HCT116 (cell line): ENCODE data around the gene THAP2. TPM values are rescaled to one million over a fixed set of nuclear protein-coding genes. Genes with fewer than 3 reads are reported as not detected.

ENCODE experiments used
- ATAC-seq: fragments of 200-7000 bp; cut with Tn5 transposase; 2 replicates; pipeline ENCODE4 v1.9.1; 2020; ENCODE audit warnings: mild to moderate bottlenecking, moderate library complexity
- BruUV-seq: library from RNA; stranded (reverse); fragments of 400-500 nt; replicated peaks from 2 replicates; lab custom pipeline; 2021; lab: Mats Ljungman, UMichigan
- CTCF ChIA-PET: fragments of 300-600 bp; sonication (Branson Sonifier 250); formaldehyde crosslinking; loops from one replicate; lab custom pipeline; 2021; ENCODE audit warnings: antibody characterized with exemption; lab: Charles Lee
- POLR2A ChIA-PET: fragments of 300-600, 350-600 bp; sonication (Branson Sonifier 250); formaldehyde crosslinking; loops from one replicate; lab custom pipeline; 2021; ENCODE audit warnings: antibody characterized with exemption; lab: Charles Lee
- RAD21 ChIA-PET, 2 experiments: fragments of 300-600 bp; sonication (Branson Sonifier 250); formaldehyde crosslinking; loops; one replicate each; lab custom pipeline; 2023; ENCODE audit warnings: low total read pairs in 2 of 2; ENCODE audit not compliant: uncharacterized antibody in 2 of 2, unreplicated experiment in 2 of 2, low non-redundant PET in 1 of 2; lab: Charles Lee
- DNase-seq: peaks from one replicate; pipeline ENCODE4 v3.0.0-alpha.2; 2010; ENCODE audit warnings: low read depth, low spot score
- H2AFZ ChIP-seq: fragments of 200-600 bp; shearing (Covaris generic), sonication (generic); 2 replicates; pipeline ENCODE4 v1.6.1; 2017; ENCODE audit warnings: low read depth, mixed run types, mixed read lengths, antibody characterized with exemption, low read length; ENCODE audit not compliant: poor library complexity, severe bottlenecking
- H3K27ac ChIP-seq: 2 replicates; pipeline ENCODE4 v1.5.1; 2012; ENCODE audit warnings: low read depth, low read length
- H3K27me3 ChIP-seq: fragments of 200-600 bp; sonication (generic); 2 replicates; pipeline ENCODE4 v1.6.1; 2016; ENCODE audit warnings: mixed run types, low read length, mixed read lengths; ENCODE audit not compliant: insufficient read depth
- H3K36me3 ChIP-seq, 2 experiments: fragments of 200-500 bp in 1 of 2; fragments of 200-600 bp in 1 of 2; sonication (Bioruptor generic) in 1 of 2; sonication (generic) in 1 of 2; 2 replicates each; pipeline versions ENCODE4 v1.5.1 to v1.6.1; 2014 to 2016; ENCODE audit warnings: low read length in 2 of 2, inconsistent platforms in 1 of 2, mixed read lengths in 1 of 2, mixed run types in 1 of 2; ENCODE audit not compliant: insufficient read depth in 2 of 2, control insufficient read depth in 1 of 2
- H3K4me1 ChIP-seq, 2 experiments: fragments of 200-600 bp in 1 of 2; sonication (generic) in 1 of 2; 2 replicates each; pipeline versions ENCODE4 v1.5.1 to v1.6.1; 2012 to 2017; ENCODE audit warnings: low read length in 2 of 2, inconsistent platforms in 1 of 2, mild to moderate bottlenecking in 1 of 2, mixed read lengths in 1 of 2, mixed run types in 1 of 2, moderate library complexity in 1 of 2; ENCODE audit not compliant: insufficient read depth in 2 of 2, control insufficient read depth in 1 of 2
- H3K4me2 ChIP-seq: fragments of 200-600 bp; sonication (generic); 2 replicates; pipeline ENCODE4 v1.6.1; 2017; ENCODE audit warnings: mixed run types, low read length, mixed read lengths
- H3K4me3 ChIP-seq, 2 experiments: fragments of 200-600 bp in 1 of 2; sonication (generic) in 1 of 2; replicated peaks in 1 of 2; 2 replicates each; pipeline ENCODE4 v1.5.1; 2011 to 2016; ENCODE audit warnings: low read length in 2 of 2, control low read depth in 1 of 2, low read depth in 1 of 2, mild to moderate bottlenecking in 1 of 2, mixed read lengths in 1 of 2, mixed run types in 1 of 2
- H3K79me2 ChIP-seq: fragments of 200-600 bp; sonication (generic); 2 replicates; pipeline ENCODE4 v1.6.1; 2017; ENCODE audit warnings: mild to moderate bottlenecking, mixed run types, low read length, moderate library complexity, mixed read lengths; ENCODE audit not compliant: insufficient read depth
- H3K9ac ChIP-seq: fragments of 200-600 bp; sonication (generic); 2 replicates; pipeline ENCODE4 v1.6.1; 2016; ENCODE audit warnings: low read length, mixed read lengths
- H3K9me2 ChIP-seq: fragments of 200-600 bp; sonication (generic), shearing (Covaris generic); 2 replicates; pipeline ENCODE4 v1.6.1; 2017; ENCODE audit warnings: mixed run types, mild to moderate bottlenecking, moderate library complexity; ENCODE audit not compliant: insufficient read depth
- H3K9me3 ChIP-seq, 2 experiments: fragments of 200-500 bp in 1 of 2; fragments of 200-600 bp in 1 of 2; sonication (Bioruptor generic) in 1 of 2; sonication (generic) in 1 of 2; 2 replicates each; pipeline ENCODE4 v1.6.1; 2014 to 2017; ENCODE audit warnings: low read length in 2 of 2, mixed read lengths in 2 of 2, inconsistent platforms in 1 of 2, low read depth in 1 of 2, mild to moderate bottlenecking in 1 of 2, mixed run types in 1 of 2, moderate library complexity in 1 of 2; ENCODE audit not compliant: control insufficient read depth in 1 of 2, insufficient read depth in 1 of 2
- H4K20me1 ChIP-seq: fragments of 200-600 bp; sonication (generic), shearing (Covaris generic); 2 replicates; pipeline ENCODE4 v1.6.1; 2017; ENCODE audit warnings: mixed run types, mild to moderate bottlenecking, moderate library complexity; ENCODE audit not compliant: insufficient read depth
- CTCF ChIP-seq, 3 experiments: fragments of 200-600 bp in 1 of 3; sonication (generic) in 1 of 3; IDR thresholded peaks in 2 of 3; conservative IDR thresholded peaks in 1 of 3; 2 replicates each; pipeline ENCODE4 v1.5.1; 2012 to 2017; ENCODE audit warnings: low read depth in 2 of 3, low read length in 2 of 3, antibody characterized with exemption in 1 of 3, borderline replicate concordance in 1 of 3, control low read depth in 1 of 3, mild to moderate bottlenecking in 1 of 3, mixed read lengths in 1 of 3, mixed run types in 1 of 3, moderate library complexity in 1 of 3; ENCODE audit not compliant: insufficient read depth in 1 of 3
- EZH2phosphoT487 ChIP-seq: fragments of 200-600 bp; IDR thresholded peaks from 2 replicates; pipeline ENCODE4 v1.6.1; 2018; ENCODE audit warnings: antibody characterized with exemption, borderline replicate concordance
- MAX ChIP-seq: IDR thresholded peaks from 2 replicates; pipeline ENCODE4 v1.6.1; 2012
- POLR2AphosphoS5 ChIP-seq: IDR thresholded peaks from 2 replicates; pipeline ENCODE4 v1.6.1; 2011; ENCODE audit warnings: mild to moderate bottlenecking, low read depth, low read length, moderate library complexity
- SRF ChIP-seq: IDR thresholded peaks from 2 replicates; pipeline ENCODE4 v1.6.1; 2012; ENCODE audit warnings: low read depth
- TCF7L2 ChIP-seq: IDR thresholded peaks from 2 replicates; pipeline ENCODE4 v1.7.0; 2011; ENCODE audit warnings: borderline replicate concordance, inconsistent platforms; ENCODE audit not compliant: insufficient read depth, insufficient read length; ENCODE audit errors: extremely low read depth
- ZBTB33 ChIP-seq: IDR thresholded peaks from 2 replicates; pipeline ENCODE4 v1.6.1; 2011; ENCODE audit warnings: mild to moderate bottlenecking, low read length, moderate library complexity; ENCODE audit not compliant: insufficient replicate concordance; ENCODE audit errors: extremely low read depth
- intact Hi-C: fragments of 100-400 bp; cut with micrococcal nuclease; formaldehyde crosslinking; loops from 2 replicates; pipeline ENCODE4 v1.10.0; 2022
- total RNA-seq: library from RNA; stranded (reverse); gene quantifications from one replicate; pipeline ENCODE4 v1.2.1, GENCODE V29; 2021; ENCODE audit not compliant: unreplicated experiment

Gene THAP2
- total RNA-seq, 1 experiment from 2014 or later, result 3.7 TPM

- DNase-seq, result no peak
Measured at GRCh38 chr12:71639341-71639760, 24.8 kb upstream of the THAP2 start.

GRCh38 chr12:71640316-71640715 lies 23.8 kb upstream of the THAP2 start:
- Histone ChIP-seq H3K27ac (no peak overlapping the region), H3K4me3 (no peak overlapping the region), H3K79me2 (peaks cover 60% of the 10 kb centered on the region), H3K9me3 (no peaks in the 10 kb centered on the region), H3K4me1 (peaks cover 0 to 4% of the 10 kb centered on the region in 2 experiments; a peak in 1 of 4 replicates), H3K4me2 (no peak overlapping the region), H3K27me3 (no peaks in the 10 kb centered on the region), H3K9me2 (no peaks in the 10 kb centered on the region), H4K20me1 (peaks cover 3% of the 10 kb centered on the region; the same call in 1 of the 2 replicates), H2AFZ (no peak overlapping the region), H3K9ac (no peak overlapping the region), H3K36me3 (peaks cover 35 to 52% of the 10 kb centered on the region in 2 experiments)
- POLR2A ChIA-PET, result no interaction called here
- intact Hi-C loops, result no loop called here
- DNase-seq (no peak), ATAC-seq (peak; percentile 42; the same call in 1 of the 2 replicates)
- CTCF ChIA-PET, result no interaction called here
- RAD21 ChIA-PET, result no interaction called here
- no TSS peak for BruUV-seq
- TF ChIP-seq CTCF (IDR thresholded peaks at IDR 0.05 in 2 of 3, conservative IDR thresholded peaks at IDR 0.05 in 1 of 3; ENCODE audit: borderline replicate concordance in 1 of 3, insufficient read depth in 1 of 3, low read depth in 2 of 3, low read length in 2 of 3) (no peak), ZBTB33 (no peak), EZH2phosphoT487 (no peak), MAX (no peak), POLR2AphosphoS5 (no peak), TCF7L2 (no peak), SRF (no peak)

More at GRCh38 chr12:71639341-71639760, 24.8 kb upstream of the THAP2 start:
- no peak overlapping the region for H3K4me2 ChIP-seq
- BruUV-seq, result no TSS peak
- TF ChIP-seq EZH2phosphoT487 (no peak), CTCF (IDR thresholded peaks at IDR 0.05 in 2 of 3, conservative IDR thresholded peaks at IDR 0.05 in 1 of 3; ENCODE audit: borderline replicate concordance in 1 of 3, insufficient read depth in 1 of 3, low read depth in 2 of 3, low read length in 2 of 3) (peak in 2 of 3 experiments; percentile 29 to 36; a peak in 2 of 6 replicates)
- no peak overlapping the region for H3K4me3 ChIP-seq
- CTCF ChIA-PET, result no interaction called here
- H3K36me3 ChIP-seq, result peaks cover 43 to 54% of the 10 kb centered on the region in 2 experiments
- no peaks in the 10 kb centered on the region for H3K27me3 ChIP-seq
- peak; percentile 75 for ATAC-seq
- RAD21 ChIA-PET, result no interaction called here
- intact Hi-C loops, result loop anchor here (2.0 kb wide), 1 partner anchor 107 kb away; no protein-coding TSS in a partner anchor
- no peaks in the 10 kb centered on the region for H3K9me3 ChIP-seq
- peaks cover 4% of the 10 kb centered on the region; the same call in 1 of the 2 replicates for H4K20me1 ChIP-seq
- POLR2A ChIA-PET, result no interaction called here
- peaks cover 53% of the 10 kb centered on the region for H3K79me2 ChIP-seq
- no peaks in the 10 kb centered on the region for H3K9me2 ChIP-seq
- H3K4me1 ChIP-seq, result peaks cover 0 to 4% of the 10 kb centered on the region in 2 experiments; a peak in 1 of 4 replicates
- no peak overlapping the region for H2AFZ ChIP-seq
- no peak overlapping the region for H3K27ac ChIP-seq
- no peak overlapping the region for H3K9ac ChIP-seq
